Endothelial cell of umbilical vein (primary cell): ENCODE data around the gene RNF168.
"Not testable (repeated sequence)": the region's sequence is repeated elsewhere in the genome, so short reads cannot be mapped to it uniquely, and the experiment has no call there.

ENCODE experiments used
- CTCF ChIP-seq, 2 donors: IDR thresholded peaks; 1 replicate in 1 of 2; 2 replicates in 1 of 2; pipeline ENCODE4 v1.5.1; 2011; ENCODE audit warnings: low read length in 2 of 2, mild to moderate bottlenecking in 2 of 2, moderate library complexity in 2 of 2, control low read depth in 1 of 2, inconsistent platforms in 1 of 2, low read depth in 1 of 2; ENCODE audit not compliant: insufficient read depth in 1 of 2; ENCODE audit errors: extremely low read depth in 1 of 2
- POLR2A ChIP-seq: IDR thresholded peaks from 2 replicates; pipeline ENCODE4 v1.6.1; 2012; ENCODE audit warnings: low read depth, mild to moderate bottlenecking, control low read depth, low read length

GRCh38 chr3:196457470-196457869 is 46.1 kb downstream of the RNF168 start:
- TF ChIP-seq CTCF (IDR thresholded peaks at IDR 0.05; ENCODE audit: extremely low read depth in 1 of 2, insufficient read depth in 1 of 2, low read depth in 1 of 2, low read length in 2 of 2); POLR2A: not testable (repeated sequence)
